CD4-positive, alpha-beta T cell treated with Interferon gamma for 1 hour (primary cell): ENCODE results near the gene MCRS1.
"Not testable (repeated sequence)": the region's sequence is repeated elsewhere in the genome, so short reads cannot be mapped to it uniquely, and the experiment has no call there.

Experiments
- DNase-seq: peaks from one replicate; pipeline ENCODE4 v3.0.0-alpha.2; 2020

MCRS1 gene

DNA sequence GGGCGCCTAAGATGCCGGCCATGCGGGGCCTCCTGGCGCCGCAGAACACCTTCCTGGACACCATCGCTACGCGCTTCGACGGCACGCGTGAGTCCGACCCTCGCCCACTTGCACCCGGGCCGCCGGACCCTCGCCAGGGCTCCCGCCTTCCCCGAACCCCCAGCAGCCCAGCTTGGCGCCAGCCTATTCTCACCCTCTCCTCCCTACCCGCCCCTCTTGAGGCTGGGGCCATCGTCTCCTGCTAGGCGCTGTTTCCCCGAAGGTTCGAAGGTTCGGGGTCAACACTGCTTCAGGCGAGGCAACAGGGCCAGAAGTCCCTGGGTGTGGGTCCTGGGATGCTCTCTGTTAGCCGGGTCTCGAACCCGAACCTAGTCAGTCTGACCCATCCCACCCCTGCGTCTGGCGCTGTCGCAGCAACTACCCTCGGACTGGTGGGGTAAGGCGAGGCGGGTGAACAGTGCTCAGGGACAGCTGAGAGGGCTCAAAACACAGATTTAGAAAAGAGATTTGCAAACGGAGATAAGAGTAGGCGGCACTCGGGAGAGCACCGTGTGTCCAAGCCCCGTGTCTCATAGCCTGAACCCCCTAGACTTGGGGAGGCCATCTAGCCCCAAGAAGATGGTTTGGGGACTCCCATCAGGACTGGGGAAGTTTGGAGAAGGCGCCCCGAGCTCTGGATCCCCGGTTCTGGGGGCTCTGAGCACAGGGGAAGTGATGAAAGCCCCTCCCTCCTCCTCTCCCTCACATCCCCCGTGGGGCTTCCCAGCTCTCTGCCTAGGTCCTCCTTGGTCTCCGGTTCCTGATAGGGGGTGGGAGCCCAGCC is 28.3 kb downstream of the MCRS1 start:
- DNase-seq, result no peak

DNA sequence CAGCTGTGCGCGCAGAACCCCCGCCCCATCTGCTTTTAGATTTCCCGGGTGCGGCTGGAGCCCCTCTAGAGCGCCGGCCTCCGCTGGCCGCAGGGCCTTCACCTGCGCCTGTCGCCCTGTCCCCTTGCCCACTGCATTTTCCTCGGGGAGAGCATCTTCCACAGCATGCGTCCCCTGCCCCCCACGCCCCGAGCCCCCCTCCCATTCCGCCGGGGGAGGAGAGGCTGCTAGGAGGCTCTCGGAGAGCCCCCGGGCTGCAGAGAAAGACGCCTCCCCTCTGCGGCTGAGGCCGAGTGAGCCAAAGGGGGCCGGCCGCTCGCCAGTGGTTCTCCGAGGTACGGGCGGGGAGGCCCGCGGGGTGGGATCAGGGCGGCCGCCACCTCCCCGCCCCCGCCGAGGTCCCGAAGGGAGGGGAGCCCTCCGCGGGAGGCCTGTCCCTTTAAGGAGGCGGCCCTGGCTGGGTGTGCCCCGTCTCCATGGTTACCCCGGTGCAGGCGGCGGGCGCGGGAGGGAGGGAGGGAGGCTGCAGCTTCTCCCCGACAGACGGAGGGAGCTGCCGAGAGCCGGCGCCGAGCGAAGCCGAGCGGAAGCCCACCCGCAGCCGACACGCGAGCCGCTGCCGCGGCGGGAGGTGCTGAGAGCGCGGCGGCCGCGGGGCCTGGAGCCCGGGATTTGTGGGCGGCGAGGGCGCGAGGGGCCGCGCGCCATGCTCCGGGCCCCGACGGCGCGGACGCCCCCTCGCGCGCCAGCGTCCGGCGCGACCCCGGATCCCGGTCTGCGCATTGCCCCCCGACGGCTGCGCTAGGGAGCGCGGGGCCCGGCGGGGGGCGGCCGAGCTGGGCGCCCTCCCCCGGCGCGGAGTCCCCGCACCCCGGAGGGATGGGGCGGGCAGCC is 29.2 kb downstream of the MCRS1 start, which contains the start of gene KCNH3:
Gene KCNH3, plus strand, starts transcription at position 521 of the 894 bp plus-strand sequence. CDS start 387 bp downstream, outside the sequence.
- DNase-seq, result peak; percentile 92

DNA sequence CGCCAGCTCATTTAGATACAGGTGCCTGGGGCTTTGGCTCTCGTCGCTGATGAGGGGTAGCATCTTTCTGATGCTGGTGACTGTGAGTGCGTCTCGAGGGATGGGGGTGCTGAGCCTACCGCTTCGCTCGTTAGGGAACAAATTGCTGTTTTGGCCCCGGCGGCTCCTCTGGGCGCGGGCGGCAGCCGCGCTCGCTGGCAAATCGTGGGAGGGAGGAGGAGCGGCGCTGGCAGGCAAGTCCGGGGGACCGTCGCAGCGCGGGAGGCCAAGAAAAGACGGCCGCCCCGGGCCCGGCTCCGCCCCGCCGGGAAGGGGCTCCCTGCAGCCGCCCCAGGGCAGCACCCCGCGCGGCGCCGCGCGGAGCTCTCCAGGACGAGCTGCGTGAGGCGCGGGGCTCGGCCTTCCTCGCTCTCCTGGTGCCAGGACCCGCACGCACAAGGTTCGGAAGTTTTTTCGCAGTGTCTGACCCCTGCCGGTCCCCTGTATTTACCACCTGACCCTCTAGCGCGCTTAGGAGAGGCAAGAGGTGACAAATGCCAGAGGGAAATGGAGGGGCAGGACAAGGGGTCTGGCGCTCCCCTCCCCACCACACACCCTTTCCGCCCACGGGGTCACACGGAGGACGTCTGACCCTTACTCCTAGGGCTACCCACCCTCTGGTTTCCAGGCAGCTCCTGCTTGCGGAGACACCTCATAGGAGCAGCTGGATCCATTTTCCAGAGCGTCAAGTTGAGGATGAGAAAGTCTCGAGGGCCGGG is 30.0 kb downstream of the MCRS1 start:
- DNase-seq, result no peak

DNA sequence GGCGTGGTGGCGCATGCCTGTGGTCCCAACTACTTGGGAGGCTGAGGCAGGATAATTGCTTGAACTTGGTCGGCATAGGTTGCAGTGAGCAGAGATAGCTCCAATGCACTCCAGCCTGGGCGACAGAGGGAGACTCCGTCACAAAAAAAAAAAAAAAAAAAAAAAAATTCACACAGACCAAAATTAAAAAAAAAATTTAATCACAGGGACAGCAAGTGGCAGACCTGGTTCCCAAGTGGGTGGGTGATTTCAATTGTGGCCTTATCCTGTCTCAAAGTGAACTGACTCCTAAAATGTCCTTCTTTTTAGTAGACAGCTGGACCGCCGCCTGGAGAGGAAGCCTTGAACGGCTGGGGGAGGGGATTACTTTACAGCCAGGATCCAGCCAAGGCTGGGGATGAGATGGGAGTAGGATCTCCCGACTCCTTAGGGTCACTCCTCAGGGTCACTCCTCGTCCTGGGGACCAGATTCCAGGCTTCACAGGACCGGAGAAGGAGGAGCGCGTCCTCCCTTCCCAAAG is 30.7 kb downstream of the MCRS1 start:
- no peak for DNase-seq

DNA sequence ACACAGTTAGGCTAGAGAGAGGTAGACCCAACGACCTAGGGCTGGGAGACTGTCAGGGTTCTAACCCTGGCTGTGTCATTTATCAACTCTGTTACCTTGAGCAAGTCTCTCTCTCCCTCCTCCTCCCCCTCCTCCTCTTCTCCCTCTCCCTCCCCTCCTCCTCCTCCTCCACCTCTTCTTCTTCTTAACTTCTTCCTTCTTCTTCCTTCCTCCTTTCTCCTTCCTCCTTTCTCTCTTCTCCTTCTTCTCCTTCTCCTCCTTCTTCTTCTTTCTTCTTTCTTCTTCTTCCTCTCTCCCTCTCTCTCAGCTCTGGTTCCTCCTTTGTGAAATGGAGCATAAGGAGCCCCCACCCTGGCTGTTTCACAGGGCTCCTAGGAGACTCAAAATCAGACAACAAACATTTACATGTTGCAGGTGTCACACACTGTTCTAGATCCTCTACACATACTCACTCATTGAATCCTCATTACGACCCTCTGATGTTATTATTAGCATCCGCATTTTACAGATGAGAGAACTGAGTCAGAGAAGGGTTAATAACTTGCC is 31.3 kb downstream of the MCRS1 start:
- no peak for DNase-seq

DNA sequence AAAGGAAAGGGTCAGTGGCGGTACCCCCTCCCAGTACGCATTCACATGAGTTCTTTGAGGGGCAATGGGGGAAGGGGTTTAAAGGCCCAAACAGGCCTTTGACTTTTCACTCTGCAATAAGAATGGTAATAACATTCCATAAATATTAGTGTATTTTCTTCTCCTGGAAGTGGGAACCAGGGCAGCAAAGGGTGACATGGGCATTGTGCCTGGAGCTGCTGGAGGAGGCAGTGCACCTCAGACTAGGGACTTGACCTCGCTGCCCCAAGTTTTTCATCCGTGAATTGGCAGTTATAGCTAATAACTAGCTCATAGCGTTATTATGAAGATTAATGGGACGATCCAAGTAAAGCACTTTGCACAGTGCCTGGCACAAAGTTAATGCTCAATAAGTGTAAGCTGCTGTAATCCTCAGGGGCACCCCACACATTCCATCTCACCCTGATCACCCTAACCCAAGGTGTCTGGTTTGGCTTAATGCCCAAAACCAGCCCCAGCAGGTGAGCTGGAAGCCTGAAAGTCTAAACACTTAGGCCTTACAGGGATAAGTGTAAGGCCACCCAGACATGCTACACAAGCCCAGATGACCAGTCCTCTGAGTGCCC is 31.9 kb downstream of the MCRS1 start:
- no peak for DNase-seq

DNA sequence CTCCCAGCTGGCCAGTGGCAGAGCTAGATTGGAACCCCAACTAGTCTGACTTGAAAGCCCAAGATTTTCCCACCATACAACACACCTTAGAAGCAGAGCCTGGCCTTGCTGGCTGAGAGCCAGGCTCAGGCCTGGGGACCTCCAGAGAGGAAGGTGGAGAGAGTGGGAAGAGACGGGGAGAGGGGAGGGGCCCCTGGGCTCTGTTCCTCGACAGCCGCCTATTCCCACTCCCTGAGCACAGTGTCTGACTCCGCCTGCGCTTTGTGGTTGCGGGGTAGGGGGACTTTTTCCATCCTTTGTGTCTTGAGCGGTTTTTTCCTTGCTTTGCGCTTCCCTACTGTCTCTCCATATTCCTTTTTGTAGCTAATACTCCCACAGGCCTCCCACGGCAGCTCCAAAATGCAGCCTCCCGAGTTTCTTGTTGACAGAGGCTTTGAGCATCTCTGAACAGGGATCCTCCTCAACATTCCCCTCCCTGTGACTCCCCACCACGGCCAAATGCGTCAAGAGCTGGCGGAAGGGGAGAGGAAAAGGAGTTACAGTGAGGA is 33.1 kb downstream of the MCRS1 start:
- no peak for DNase-seq

DNA sequence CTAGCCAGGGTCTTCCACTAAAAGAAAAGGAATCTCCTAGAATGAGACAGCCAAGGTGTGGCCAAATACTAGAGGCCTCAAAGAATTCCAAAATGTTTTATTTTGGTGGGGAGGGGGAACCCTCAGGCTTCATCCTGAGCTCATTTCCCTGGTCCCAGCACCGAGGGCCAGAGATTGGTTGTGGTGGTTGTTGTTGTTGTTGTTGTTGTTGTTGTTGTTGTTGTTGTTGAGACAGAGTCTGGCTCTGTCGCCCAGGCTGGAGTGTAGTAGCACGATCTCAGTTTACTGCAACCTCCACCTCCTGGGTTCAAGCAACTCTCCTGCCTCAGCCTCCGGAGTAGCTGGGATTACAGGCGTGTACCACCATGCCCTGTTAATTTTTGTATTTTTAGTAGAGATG is 33.8 kb downstream of the MCRS1 start:
- DNase-seq, result not testable (repeated sequence)

DNA sequence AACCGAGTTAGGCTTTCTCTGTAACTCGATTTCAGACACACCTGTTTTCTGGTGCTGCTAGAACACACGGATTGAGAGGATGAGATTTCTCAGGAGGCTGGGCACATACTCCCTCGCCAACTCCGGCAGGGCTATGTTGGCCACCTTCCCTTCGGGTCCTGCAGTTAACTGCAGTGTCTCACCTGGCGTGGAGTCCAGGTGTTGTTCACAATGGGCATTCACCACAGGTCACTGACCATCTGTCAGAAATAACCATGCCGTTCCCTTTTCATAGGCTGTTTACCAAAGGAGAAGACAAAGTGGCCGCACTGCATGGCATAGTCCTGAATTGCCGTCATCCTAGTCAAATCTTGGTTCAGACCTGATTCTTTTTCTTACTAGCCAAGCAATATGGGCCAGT is 34.6 kb downstream of the MCRS1 start:
- DNase-seq, result no peak

DNA sequence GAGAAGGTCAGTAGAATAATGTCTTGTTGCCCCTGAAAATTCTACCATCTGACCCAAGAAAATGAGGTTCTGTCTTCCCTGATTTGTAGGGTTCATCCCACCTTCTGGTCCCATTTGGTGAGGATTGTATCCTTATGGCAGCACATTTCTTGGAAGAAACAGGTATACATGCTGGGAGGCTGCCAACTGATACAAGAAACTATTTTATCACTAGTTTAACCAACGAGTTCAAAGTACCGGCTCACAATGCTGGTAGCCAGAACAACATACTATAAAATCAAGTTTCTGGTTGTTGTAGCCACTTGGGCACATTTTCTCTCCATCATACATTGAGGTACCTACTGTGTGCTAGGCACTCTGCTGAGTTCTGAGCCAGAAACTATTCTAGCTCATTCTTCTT is 36.2 kb downstream of the MCRS1 start:
- DNase-seq, result no peak

DNA sequence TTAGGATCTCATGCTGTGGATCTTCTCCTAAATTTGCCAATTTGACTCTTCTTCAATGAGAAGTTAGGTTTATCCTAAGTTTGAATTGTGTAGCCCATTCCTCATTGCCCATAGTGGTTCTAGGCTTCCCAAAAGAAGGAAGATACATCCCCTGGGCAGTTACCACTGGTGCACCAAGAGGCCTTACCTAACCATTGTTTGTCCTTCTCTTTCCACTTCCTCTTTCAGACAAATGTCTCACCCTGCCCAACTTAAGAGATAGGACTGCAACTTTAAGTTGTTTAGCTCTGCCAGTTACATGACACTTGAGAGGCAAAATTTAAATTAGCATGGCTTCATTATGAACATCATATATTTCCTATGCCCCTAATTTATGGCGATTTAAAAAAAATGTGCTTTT is 38.5 kb downstream of the MCRS1 start:
- DNase-seq, result no peak

DNA sequence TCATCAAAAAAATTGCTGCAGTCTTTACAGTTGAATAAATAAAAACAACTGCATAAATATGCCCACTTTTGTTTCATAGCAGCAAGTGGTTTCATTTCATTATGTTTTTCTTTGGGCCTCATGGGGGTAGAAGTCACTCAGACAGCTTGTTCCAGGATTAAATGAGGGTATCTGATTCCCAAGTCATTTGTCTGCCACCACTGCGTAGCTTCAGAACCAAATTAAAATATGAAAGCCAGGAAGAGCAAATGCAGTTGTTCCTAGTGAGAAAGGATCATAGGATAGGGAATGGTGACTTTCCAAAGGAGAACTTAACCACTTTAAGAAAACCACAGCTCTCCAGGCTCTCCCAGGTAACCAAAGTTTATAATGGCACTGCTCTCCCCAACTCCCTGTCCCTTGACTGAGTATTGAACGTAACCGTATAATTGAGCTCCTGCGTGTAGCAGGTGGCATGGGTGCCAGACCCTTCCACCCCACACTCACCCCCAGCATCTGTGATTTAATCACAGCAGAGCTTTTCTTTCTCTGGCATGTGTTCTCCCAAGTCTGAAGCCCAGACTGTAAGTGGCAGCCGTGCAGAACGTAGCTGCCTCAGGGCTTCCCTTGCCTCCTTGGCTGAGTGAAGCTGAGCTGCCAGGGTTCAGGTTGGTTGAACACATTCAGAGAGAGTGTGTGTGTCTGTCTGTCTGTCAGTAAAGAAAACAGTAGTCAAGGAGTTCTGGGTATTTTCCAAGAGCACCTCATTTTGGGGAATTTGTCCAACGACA is 40.4 kb downstream of the MCRS1 start:
- no peak for DNase-seq

DNA sequence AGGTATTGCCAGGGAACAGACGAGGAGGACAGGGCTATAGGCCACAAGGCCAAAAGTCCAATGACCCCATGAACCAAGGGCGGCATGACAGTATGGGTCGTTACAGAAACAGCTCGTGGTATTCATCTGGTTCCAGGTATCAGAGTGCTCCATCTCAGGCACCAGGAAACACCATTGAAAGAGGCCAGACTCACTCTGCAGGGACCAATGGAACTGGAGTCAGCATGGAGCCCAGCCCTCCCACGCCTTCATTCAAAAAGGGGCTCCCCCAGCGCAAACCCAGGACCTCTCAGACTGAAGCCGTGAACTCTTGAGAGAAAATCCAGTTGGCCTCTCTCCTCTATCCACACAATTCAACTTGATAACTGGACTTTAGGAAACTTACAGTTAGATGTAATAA is 42.0 kb downstream of the MCRS1 start:
- no peak for DNase-seq

DNA sequence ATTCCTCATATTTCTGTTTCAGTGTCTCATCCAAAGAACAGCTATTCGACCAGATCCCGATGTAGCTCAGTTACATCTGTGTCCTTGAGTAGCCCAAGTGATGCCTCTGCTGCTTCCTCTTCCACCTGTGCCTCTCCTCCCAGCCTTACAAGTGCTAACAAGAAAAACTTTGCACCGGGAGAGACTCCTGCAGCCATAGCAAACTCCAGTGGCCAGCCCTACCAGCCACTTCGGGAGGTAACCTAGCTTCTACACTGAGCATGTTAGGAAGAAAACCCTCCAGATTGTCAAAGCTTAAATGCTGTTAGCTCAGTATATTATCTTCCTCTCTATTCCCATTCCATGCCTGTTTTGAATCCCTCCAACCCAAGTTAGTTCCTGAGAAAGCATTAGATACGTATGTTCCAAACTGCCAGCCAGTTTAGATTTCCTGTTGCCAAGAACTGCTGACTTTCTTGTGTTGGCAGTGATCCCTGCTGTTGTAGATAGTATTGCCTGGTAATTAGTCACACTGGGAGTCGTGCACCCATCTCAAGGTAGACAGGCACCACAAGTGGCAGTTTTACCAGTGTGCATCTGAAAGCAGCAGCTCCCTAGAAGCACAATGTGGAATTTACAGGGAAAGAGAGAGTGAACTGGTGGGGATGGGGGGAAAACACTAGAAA is 43.1 kb downstream of the MCRS1 start:
- DNase-seq, result no peak

DNA sequence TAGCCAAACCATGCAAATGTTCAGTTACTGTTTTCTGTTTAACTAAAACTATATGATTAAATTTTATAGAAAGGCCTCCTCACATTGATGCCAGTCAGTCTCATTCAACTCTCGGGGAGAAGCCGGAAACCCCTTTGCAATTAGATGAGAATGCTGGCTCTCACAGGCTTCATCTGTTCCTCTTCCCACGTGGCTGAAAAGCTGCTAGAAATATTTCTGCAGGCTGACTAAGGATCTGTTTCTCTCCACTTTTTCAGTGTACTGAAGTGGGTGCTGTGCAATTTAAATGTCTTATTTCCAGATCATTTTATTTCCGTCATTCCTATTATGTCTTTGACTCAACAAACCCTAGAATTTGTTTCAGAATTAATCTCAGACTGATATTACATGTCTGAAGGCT is 46.6 kb downstream of the MCRS1 start:
- DNase-seq, result no peak

DNA sequence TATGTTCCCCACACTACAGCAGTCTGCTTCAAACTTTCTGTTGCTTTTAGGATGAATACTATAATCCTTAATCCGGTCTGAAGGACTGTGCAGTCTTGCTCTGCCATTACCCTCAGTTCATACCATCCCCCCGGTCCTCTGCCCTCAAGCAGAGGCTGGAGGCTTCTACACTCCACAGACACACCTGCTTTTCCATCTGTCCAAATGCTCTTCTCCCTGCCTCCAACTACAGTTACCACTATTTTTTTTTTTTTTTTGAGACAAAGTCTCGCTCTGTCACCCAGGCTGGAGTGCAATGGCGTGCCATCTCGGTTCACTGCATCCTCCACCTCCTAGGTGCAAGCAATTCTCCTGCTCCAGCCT is 48.4 kb downstream of the MCRS1 start:
- DNase-seq, result no peak

DNA sequence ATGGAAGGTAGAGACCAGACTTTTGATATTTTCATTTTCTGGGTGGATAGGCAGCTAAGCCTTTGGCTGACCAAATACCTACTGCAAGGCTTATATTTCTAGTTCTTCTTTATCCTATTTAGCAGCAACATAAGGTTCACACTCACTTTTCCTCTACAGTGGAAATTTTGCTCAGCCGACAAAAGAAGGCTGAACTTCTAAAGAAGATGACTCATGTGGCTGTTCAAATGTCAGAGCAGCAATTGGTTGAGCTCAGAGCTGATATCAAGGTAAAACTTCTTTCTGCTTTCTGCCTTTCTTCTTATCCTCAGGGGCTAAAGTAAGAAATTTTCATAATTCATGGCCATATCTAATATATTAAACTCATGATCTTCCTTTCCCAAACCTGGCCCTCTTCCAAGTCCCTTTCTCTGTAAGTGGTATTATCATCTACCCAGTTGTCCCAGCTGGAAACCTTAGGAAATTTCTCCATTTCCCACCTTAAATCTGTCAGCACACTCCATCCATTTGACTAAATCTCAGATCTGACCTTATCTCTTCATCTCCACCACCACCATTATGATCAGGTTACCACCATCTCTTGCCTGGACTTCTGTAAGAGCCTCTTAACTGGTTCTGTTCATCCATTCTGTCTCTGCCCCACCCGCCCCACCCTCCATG is 48.9 kb downstream of the MCRS1 start:
- DNase-seq, result no peak

DNA sequence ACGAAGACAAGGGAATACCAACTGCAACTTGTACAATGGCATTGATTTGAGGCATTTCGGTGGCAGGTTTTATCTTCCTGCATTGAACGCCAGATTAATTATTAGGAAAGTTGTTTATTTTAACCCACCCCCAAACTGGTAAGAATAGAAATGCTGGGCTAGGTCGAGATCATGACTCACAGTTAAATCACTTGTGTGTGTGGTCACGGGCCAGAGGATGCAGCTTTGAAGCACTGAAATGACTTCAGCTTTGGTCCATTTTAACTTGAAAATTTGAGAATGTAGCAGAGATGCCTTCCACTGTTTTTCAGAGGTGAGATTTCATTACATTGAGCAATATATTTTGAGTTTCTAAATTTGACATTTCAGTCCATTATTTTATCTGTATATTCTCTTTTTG is 52.7 kb downstream of the MCRS1 start:
- DNase-seq, result no peak

DNA sequence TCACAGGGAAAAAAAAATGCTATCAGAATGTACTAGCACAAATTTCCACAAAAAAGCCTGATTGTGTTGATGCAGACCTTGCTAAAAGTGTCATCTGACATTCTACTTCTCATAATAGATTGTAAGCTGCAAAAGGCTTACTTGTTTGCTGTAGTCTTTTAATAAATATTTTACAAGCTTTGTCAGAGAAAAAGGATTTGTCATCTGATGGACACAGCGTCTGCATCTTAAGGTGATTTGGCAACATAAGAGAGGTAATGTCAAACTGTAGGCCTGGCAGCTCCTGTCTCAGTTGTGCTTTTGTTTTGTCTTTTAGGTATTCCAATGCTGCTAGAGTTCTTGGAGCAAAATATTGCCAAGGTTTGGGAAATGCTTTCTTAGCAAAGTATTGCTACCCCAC is 55.4 kb downstream of the MCRS1 start:
- DNase-seq, result no peak

DNA sequence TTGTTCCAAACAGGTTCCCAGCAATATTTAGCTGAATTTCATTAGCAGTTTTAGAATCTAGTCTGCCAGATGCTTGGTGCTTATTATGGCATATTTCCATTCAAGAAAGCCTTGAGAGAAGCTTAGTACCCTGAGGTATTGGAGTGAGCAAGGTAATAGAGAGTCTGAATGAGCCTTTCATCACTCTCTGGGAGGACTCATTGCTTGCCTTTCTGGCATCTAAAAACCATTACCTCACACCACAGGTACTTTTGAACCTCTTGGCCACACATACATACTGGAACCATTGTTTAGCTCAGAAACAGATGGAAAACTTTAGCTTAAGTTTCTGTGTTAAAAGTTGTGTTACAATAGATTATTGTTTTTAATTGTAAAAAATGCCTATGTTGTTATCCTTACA is 56.5 kb downstream of the MCRS1 start:
- no peak for DNase-seq
